DOHH2 (cell line): ENCODE results near the gene ZNF563.
A peak's percentile ranks its signal among the peaks of the same experiment; 100 is the strongest.

Source experiments
- H3F3A ChIP-seq: fragments of 200-600 bp; sonication (generic), shearing (Covaris generic); 2 replicates; pipeline ENCODE4 v1.6.0; 2016; ENCODE audit warnings: antibody characterized with exemption, mild to moderate bottlenecking; ENCODE audit not compliant: control insufficient read depth, insufficient read depth
- H3K27ac ChIP-seq: fragments of 200-600 bp; sonication (generic); 2 replicates; pipeline ENCODE4 v1.5.1; 2014; ENCODE audit warnings: low read depth, mild to moderate bottlenecking, low read length, moderate library complexity
- H3K27me3 ChIP-seq: fragments of 200-600 bp; sonication (generic); 2 replicates; pipeline ENCODE4 v1.6.1; 2014; ENCODE audit warnings: mild to moderate bottlenecking, low read length, mixed read lengths; ENCODE audit not compliant: control insufficient read depth
- H3K36me3 ChIP-seq: fragments of 200-600 bp; sonication (generic); 2 replicates; pipeline ENCODE4 v1.6.1; 2014; ENCODE audit warnings: mild to moderate bottlenecking, low read length, moderate library complexity, mixed read lengths; ENCODE audit not compliant: control insufficient read depth
- H3K4me1 ChIP-seq: fragments of 200-600 bp; sonication (generic); 2 replicates; pipeline ENCODE4 v1.6.1; 2014; ENCODE audit warnings: mild to moderate bottlenecking, low read length, mixed read lengths; ENCODE audit not compliant: control insufficient read depth
- H3K4me2 ChIP-seq: fragments of 200-600 bp; sonication (generic); 2 replicates; pipeline ENCODE4 v1.6.0; 2014; ENCODE audit warnings: mild to moderate bottlenecking, low read length, moderate library complexity
- H3K4me3 ChIP-seq: fragments of 200-600 bp; sonication (generic); 2 replicates; pipeline ENCODE4 v1.5.1; 2014; ENCODE audit warnings: mild to moderate bottlenecking, low read length, mixed read lengths
- H3K79me2 ChIP-seq: fragments of 200-600 bp; sonication (generic); 2 replicates; pipeline ENCODE4 v1.6.1; 2014; ENCODE audit warnings: mild to moderate bottlenecking, low read length, mixed read lengths; ENCODE audit not compliant: control insufficient read depth
- H3K9me2 ChIP-seq: fragments of 200-600 bp; sonication (generic); replicated peaks from 2 replicates; pipeline ENCODE4 v1.6.1; 2014; ENCODE audit warnings: mild to moderate bottlenecking, low read length, mixed read lengths; ENCODE audit not compliant: control insufficient read depth
- H3K9me3 ChIP-seq: fragments of 200-600 bp; sonication (generic); 2 replicates; pipeline ENCODE4 v1.6.1; 2014; ENCODE audit warnings: antibody characterized with exemption, low read length, mixed read lengths; ENCODE audit not compliant: control insufficient read depth, insufficient read depth
- H4K20me1 ChIP-seq: fragments of 200-600 bp; sonication (generic); 2 replicates; pipeline ENCODE4 v1.6.0; 2014; ENCODE audit warnings: low read depth, mild to moderate bottlenecking, antibody characterized with exemption, low read length, moderate library complexity; ENCODE audit not compliant: control insufficient read depth, insufficient read depth
- EZH2phosphoT487 ChIP-seq: fragments of 200-600 bp; sonication (generic); IDR thresholded peaks from 2 replicates; pipeline ENCODE4 v1.6.1; 2017; ENCODE audit warnings: borderline replicate concordance, mild to moderate bottlenecking, antibody characterized with exemption, low read length, moderate library complexity, mixed read lengths
- TF ChIP-seq, protein P1 (sequence below): fragments of 200-600 bp; sonication (generic); IDR thresholded peaks from one replicate; pipeline ENCODE4 v1.5.1; 2014; ENCODE audit warnings: antibody characterized with exemption, mild to moderate bottlenecking, low read depth, low read length; ENCODE audit not compliant: poor library complexity, severe bottlenecking

ZNF563 gene

DNA sequence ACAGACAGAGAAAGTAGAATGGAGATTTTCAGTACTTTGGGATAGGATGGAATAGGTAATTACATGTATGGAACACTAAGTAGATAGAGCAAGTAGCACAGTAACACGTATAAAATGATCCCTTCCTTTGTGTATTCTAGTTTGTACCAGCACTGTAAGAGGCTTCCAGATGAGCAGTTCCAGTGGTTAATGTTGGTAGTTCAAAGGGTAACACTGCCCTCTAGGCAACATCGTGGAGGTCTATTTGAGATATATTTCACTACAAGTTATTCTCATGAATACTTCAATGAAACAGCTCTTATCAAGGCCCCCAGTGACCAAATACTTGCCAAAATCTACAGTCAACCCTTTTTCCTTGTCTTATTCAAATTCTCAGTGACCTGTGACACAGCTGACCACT is 13.5 kb upstream of the ZNF563 start:
- Histone ChIP-seq H3K27ac (no peak overlapping the region), H3K4me1 (no peaks in the 10 kb centered on the region), H3K9me2 (no peaks in the 10 kb centered on the region), H3K27me3 (no peaks in the 10 kb centered on the region), H3K4me2 (no peak overlapping the region), H3K9me3 (peaks cover 34% of the 10 kb centered on the region), H3K79me2 (no peaks in the 10 kb centered on the region), H4K20me1 (no peaks in the 10 kb centered on the region), H3F3A (no peaks in the 10 kb centered on the region), H3K36me3 (peaks cover 16% of the 10 kb centered on the region), H3K4me3 (no peak overlapping the region)
- TF ChIP-seq EZH2phosphoT487, result no peak
- TF ChIP-seq, protein P1, sequence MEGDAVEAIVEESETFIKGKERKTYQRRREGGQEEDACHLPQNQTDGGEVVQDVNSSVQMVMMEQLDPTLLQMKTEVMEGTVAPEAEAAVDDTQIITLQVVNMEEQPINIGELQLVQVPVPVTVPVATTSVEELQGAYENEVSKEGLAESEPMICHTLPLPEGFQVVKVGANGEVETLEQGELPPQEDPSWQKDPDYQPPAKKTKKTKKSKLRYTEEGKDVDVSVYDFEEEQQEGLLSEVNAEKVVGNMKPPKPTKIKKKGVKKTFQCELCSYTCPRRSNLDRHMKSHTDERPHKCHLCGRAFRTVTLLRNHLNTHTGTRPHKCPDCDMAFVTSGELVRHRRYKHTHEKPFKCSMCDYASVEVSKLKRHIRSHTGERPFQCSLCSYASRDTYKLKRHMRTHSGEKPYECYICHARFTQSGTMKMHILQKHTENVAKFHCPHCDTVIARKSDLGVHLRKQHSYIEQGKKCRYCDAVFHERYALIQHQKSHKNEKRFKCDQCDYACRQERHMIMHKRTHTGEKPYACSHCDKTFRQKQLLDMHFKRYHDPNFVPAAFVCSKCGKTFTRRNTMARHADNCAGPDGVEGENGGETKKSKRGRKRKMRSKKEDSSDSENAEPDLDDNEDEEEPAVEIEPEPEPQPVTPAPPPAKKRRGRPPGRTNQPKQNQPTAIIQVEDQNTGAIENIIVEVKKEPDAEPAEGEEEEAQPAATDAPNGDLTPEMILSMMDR, result peak; percentile 33

DNA sequence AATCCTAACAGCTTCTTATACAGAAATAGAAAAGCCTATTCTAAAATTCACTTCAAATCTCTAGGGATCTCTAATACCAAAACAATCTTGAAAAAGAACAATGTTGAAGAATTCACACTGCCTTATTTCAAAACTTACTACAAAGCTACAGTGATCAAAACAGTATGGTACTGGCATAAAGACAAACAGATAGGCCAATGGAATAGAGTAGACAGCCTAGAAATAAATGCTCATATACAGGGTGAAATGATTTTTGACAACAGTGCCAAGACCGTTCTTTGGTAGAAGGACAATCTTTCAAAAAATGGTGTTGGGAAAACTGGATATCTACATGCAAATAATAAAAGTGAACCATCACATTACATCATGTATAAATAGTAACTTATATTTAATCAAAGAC is 11.8 kb upstream of the ZNF563 start:
- TF ChIP-seq, protein P1, result no peak
- no peak overlapping the region for H3K4me3 ChIP-seq

DNA sequence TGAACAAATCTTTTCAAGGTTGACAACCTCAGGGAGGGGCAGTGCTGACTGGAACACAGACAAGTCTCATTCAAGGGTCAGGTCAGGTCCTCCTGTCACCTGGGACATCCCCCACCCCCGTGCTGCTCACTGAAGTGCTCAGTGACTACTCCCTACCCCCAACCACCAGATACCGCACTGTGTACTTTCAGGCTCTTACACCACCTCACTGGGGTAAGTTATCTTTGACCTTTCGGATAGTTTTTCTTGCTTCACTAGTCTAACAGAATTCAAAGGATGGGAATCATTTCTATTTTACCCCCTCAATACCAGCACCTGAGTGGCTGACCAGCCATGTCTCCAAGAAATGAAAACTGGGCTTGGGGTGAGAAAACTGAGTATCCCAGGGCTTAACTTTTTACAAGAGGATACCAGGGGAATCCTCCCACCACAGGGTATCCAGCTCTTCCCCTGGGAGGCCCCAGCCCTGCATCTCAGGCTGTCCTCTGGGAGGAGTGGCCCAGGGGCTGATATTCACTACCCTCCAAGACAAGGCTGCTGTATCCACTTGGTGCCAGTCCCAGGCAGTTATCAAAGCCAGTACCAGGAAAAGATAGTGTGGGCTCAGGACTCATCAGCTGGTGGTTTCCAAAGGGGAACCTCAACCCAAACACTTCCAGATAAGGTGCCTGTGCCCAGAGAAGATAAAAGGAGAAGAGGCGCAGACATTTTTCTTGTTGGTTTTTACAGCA is 2.1 kb downstream of the ZNF563 start:
- Histone ChIP-seq H3K9me2 (no peaks in the 10 kb centered on the region), H3K4me2 (peak overlapping the region; percentile 73)

More for the DNA sequence above, 11.8 kb upstream of the ZNF563 start:
- Histone ChIP-seq H3K9me2 (no peaks in the 10 kb centered on the region), H3K27me3 (no peaks in the 10 kb centered on the region), H3F3A (no peaks in the 10 kb centered on the region), H3K4me2 (no peak overlapping the region), H3K79me2 (no peaks in the 10 kb centered on the region), H3K27ac (no peak overlapping the region), H3K4me1 (no peaks in the 10 kb centered on the region), H3K36me3 (peaks cover 8% of the 10 kb centered on the region), H3K9me3 (peaks cover 18% of the 10 kb centered on the region), H4K20me1 (no peaks in the 10 kb centered on the region)

More for the DNA sequence above, 2.1 kb downstream of the ZNF563 start:
- H3K4me1 ChIP-seq, result peaks cover 27% of the 10 kb centered on the region
- no peaks in the 10 kb centered on the region for H3K36me3 ChIP-seq
- H3K4me3 ChIP-seq, result peak overlapping the region; percentile 78
- H4K20me1 ChIP-seq, result no peaks in the 10 kb centered on the region
- H3F3A ChIP-seq, result no peaks in the 10 kb centered on the region
- no peak for TF ChIP-seq EZH2phosphoT487
- TF ChIP-seq, protein P1, result no peak
- H3K9me3 ChIP-seq, result no peaks in the 10 kb centered on the region
- no peak overlapping the region for H3K27ac ChIP-seq
- no peaks in the 10 kb centered on the region for H3K27me3 ChIP-seq
- H3K79me2 ChIP-seq, result no peaks in the 10 kb centered on the region
